GM11168 (cell line): Measurements from ENCODE around the gene SIRT6.
"Not testable (repeated sequence)": the region's sequence is repeated elsewhere in the genome, so short reads cannot be mapped to it uniquely, and the experiment has no call there.

ENCODE experiments used
- in situ Hi-C: fragments of 300-500 bp; cut with MboI; formaldehyde crosslinking; loops from one replicate; pipeline ENCODE4 v1.12.0; 2022; ENCODE audit warnings: low sequenced_read_pairs; ENCODE audit not compliant: unreplicated experiment

SIRT6 gene

GRCh38 chr19:4139614-4140236, 42.6 kb downstream of the SIRT6 start:
- in situ Hi-C loops, result no loop called here

- in situ Hi-C loops, result no loop called here
These were observed 43.9 kb downstream of the SIRT6 start for GRCh38 chr19:4138445-4138844.

GRCh38 chr19:4136680-4137088, 45.7 kb downstream of the SIRT6 start:
- in situ Hi-C loops, result no loop called here

GRCh38 chr19:4135386-4135785, 47.0 kb downstream of the SIRT6 start:
- in situ Hi-C loops, result not testable (repeated sequence)

- in situ Hi-C loops, result no loop called here
These were observed 48.0 kb downstream of the SIRT6 start for GRCh38 chr19:4134351-4134750.

GRCh38 chr19:4130744-4131438, 51.5 kb downstream of the SIRT6 start:
- in situ Hi-C loops, result no loop called here

- in situ Hi-C loops, result not testable (repeated sequence)
These were observed 53.3 kb downstream of the SIRT6 start for GRCh38 chr19:4129050-4129449.

- in situ Hi-C loops, result not testable (repeated sequence)
These were observed 55.0 kb downstream of the SIRT6 start for GRCh38 chr19:4127322-4127721.

- in situ Hi-C loops, result no loop called here
These were observed 57.7 kb downstream of the SIRT6 start for GRCh38 chr19:4124638-4125037.
